Naive B cell (primary cell): ENCODE data around the gene ENDOG. TPM values are rescaled to one million over a fixed set of nuclear protein-coding genes. Genes with fewer than 3 reads are reported as not detected.
"Not testable (repeated sequence)": the region's sequence is repeated elsewhere in the genome, so short reads cannot be mapped to it uniquely, and the experiment has no call there.

Experiments
- ATAC-seq, 2 donors: fragments of 150-1000 bp; cut with Tn5 transposase; 2 replicates each; pipeline ENCODE4 v1.10.0; 2021; ENCODE audit warnings: low read depth in 2 of 2, mild to moderate bottlenecking in 2 of 2, moderate library complexity in 2 of 2
- DNase-seq: peaks from one replicate; pipeline ENCODE4 v3.0.0; 2022
- H3K27ac Mint-ChIP-seq, 6 donors: one replicate each; pipeline ENCODE4 v1.8.0; 2020 to 2022; ENCODE audit warnings: mild to moderate bottlenecking in 6 of 6, mixed read lengths in 6 of 6, moderate library complexity in 5 of 6, inconsistent platforms in 2 of 6
- H3K27me3 Mint-ChIP-seq, 3 donors: one replicate each; pipeline ENCODE4 v1.8.0; 2021 to 2022; ENCODE audit warnings: mixed read lengths in 3 of 3, mild to moderate bottlenecking in 1 of 3
- H3K36me3 Mint-ChIP-seq, 2 donors: one replicate each; pipeline ENCODE4 v1.8.0; 2020 to 2022; ENCODE audit warnings: mixed read lengths in 2 of 2, inconsistent platforms in 1 of 2, mild to moderate bottlenecking in 1 of 2
- H3K4me1 Mint-ChIP-seq, 3 donors: one replicate each; pipeline ENCODE4 v1.8.0; 2020 to 2022; ENCODE audit warnings: mixed read lengths in 3 of 3, inconsistent platforms in 1 of 3, mild to moderate bottlenecking in 1 of 3, moderate library complexity in 1 of 3
- H3K4me3 Mint-ChIP-seq, 8 donors: one replicate each; pipeline ENCODE4 v1.8.0; 2020 to 2022; ENCODE audit warnings: mild to moderate bottlenecking in 8 of 8, mixed read lengths in 8 of 8, moderate library complexity in 8 of 8, inconsistent platforms in 2 of 8
- H3K9me3 Mint-ChIP-seq, 7 donors: one replicate each; pipeline ENCODE4 v1.8.0; 2020 to 2022; ENCODE audit warnings: mixed read lengths in 7 of 7, mild to moderate bottlenecking in 5 of 7, inconsistent platforms in 2 of 7, moderate library complexity in 1 of 7
- polyA plus RNA-seq, 6 donors: library from polyadenylated mRNA; unstranded; fragments of 300-500 nt; fragmentation: Illumina TruSeq; gene quantifications; one replicate each; pipeline ENCODE4 v1.2.3, GENCODE V29; 2021; ENCODE audit warnings: low read depth in 6 of 6

Gene ENDOG
- polyA plus RNA-seq, 6 donors from 2014 or later: 5.0 to 17.8 (median 14.7) TPM

DNA sequence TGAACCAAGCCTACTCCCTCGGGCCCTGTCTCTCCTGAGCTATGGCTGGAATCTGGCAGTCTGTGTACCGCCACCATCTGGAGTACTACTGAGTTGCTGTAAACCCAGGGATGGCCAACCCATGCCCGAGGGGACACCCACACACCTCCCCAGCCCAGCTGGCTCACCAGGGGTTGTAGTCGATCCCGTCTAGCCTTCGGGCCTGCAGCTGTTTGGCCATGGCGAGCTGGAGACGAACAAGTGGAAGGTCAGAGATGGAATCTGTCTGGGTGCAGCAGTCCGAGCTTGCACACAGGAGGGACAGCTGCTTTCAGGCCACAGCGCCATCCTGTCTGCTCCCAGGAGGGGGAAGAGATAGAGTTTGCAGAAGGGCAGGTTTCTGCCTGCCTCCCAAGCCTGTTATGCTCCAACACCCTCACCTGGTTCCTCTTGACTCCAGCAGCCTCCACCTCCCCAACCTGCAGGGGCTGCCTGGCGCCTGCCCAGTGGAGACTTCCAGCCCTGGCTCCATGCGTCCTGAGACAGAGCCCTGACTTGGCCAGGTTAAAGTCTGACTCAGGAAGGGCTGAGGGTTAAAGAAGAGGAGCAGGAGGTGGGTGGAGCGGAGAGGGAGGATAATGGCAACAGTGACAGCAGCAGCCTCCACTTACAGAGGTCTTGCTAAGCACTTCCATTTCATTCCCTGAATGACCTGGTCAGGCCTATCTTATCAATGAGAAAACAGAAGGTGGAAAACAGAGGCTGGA, 27.1 kb downstream of the ENDOG start:
- Mint-ChIP-seq H3K36me3 (peaks cover 5 to 11% of the 10 kb centered on the region in 2 donors), H3K9me3 (peaks cover 0 to 16% (median 5%) of the 10 kb centered on the region in 7 donors), H3K4me3 (peak overlapping the region in 1 of 8 donors; percentile 18), H3K4me1 (peaks cover 0 to 6% (median 4%) of the 10 kb centered on the region in 3 donors), H3K27ac (peak overlapping the region in 2 of 6 donors; percentile 22 to 42), H3K27me3 (no peaks in the 10 kb centered on the region)
- DNase-seq: no peak
- no peak for ATAC-seq

DNA sequence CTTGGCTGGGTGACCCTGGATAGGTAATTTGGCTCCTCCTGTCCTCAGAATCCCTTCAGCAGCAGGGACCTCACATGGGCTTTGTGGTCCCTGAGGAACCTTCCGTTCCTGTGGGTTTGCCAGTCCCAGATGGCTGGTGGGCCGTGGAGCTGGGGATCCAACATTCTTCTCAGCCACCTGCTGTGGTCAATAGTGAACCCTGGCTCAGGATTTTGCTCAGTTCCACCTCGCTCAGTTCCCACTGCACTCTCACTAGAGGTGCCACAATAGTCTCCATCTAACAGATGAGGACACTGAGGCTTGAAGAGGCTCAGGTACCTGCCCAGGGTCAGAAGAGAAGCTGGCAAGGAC, 28.4 kb downstream of the ENDOG start:
- ATAC-seq (no peak), DNase-seq (no peak)
- H3K27me3 Mint-ChIP-seq: no peaks in the 10 kb centered on the region
- H3K4me3 Mint-ChIP-seq: no peak overlapping the region
- H3K36me3 Mint-ChIP-seq: peaks cover 18 to 24% of the 10 kb centered on the region in 2 donors
- H3K4me1 Mint-ChIP-seq: peaks cover 0 to 4% (median 4%) of the 10 kb centered on the region in 3 donors
- H3K9me3 Mint-ChIP-seq: peaks cover 4 to 29% (median 13%) of the 10 kb centered on the region in 7 donors
- no peak overlapping the region for H3K27ac Mint-ChIP-seq

DNA sequence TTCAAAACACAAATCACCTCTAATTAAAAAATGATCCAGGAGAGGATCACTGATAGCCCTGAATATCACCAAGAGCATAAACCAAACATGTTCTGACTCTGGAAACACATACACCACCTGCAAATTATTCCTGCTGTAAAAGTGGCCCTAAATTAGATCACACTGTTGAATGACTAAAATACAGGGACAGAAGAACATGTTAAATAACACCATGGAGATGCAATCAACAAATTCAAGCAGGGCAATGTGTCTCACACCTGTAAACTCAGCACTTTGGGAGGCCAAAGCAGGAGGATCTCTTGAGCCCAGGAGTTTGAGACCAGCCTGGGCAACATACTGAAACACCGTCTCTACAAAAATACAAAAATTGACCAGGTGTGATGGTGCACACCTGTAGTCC, 29.5 kb downstream of the ENDOG start:
- H3K4me1 Mint-ChIP-seq: peaks cover 0 to 4% (median 0%) of the 10 kb centered on the region in 3 donors
- ATAC-seq (no peak), DNase-seq (no peak)
- peak overlapping the region in 1 of 6 donors; percentile 7 for H3K27ac Mint-ChIP-seq
- no peaks in the 10 kb centered on the region for H3K27me3 Mint-ChIP-seq
- H3K4me3 Mint-ChIP-seq: no peak overlapping the region
- H3K36me3 Mint-ChIP-seq: peaks cover 14 to 26% of the 10 kb centered on the region in 2 donors
- H3K9me3 Mint-ChIP-seq: peaks cover 4 to 29% (median 14%) of the 10 kb centered on the region in 7 donors

DNA sequence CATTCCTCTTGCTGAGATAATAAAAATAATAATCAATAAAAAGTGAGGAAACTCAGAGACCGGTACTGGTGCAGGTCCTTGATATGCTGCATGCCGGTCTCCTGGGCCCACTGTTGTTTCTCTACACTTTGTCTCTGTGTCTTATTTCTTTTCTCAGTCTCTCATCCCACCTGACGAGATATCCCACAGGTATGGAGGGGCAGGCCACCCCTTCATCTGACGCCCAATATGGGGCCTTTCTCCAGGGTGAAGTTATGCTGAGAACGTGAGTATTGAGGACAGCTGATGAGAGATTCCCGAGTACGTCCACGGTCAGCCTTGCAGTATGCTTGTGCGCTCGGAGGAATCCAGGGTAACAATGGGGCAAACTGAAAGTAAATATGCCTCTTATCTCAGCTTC, 32.7 kb downstream of the ENDOG start:
- H3K27ac Mint-ChIP-seq, H3K4me1 Mint-ChIP-seq, ATAC-seq, H3K27me3 Mint-ChIP-seq, DNase-seq: not testable (repeated sequence)
- Mint-ChIP-seq H3K36me3 (peaks cover 14 to 26% of the 10 kb centered on the region in 2 donors), H3K9me3 (peaks cover 4 to 29% (median 14%) of the 10 kb centered on the region in 7 donors), H3K4me3 (peak overlapping the region in 1 of 8 donors; percentile 54)

DNA sequence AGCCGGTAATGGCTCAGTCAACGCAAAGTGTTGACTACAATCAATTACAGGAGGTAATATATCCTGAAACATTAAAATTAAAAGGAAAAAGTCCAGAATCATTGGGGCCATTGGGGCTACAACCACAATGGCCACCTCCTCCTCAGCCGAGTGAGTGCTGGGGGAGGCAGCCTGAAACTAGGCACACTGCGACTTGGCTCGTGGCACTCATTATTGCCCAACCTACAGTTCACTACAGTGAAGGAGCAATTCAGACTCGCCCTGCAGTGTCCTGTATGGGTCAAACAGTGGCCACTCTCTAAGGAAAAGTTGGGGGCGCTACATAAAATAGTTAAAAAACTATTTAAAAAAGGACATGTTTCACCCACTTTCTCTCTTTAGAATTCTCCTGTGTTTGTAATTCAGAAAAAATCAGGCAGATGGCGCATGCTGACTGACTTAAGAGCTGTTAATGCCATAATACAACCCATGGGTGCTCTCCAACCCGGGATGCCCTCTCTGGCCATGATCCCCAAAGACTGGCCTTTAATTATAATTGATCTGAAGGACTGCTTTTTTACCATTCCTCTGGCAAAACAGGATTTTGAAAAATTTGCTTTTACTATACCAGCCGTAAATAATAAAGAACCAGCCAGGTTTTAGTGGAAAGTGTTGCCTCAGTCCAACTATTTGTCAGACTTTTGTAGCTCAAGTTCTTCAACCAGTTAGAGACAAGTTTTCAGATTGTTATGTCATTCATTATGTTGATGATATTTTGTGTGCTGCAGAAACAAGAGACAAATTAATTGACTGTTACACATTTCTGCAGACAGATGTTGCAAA, 33.7 kb downstream of the ENDOG start:
- H3K27me3 Mint-ChIP-seq, H3K4me3 Mint-ChIP-seq, H3K4me1 Mint-ChIP-seq, ATAC-seq, H3K27ac Mint-ChIP-seq, DNase-seq: not testable (repeated sequence)
- peaks cover 14 to 26% of the 10 kb centered on the region in 2 donors for H3K36me3 Mint-ChIP-seq
- H3K9me3 Mint-ChIP-seq: peaks cover 4 to 29% (median 14%) of the 10 kb centered on the region in 7 donors

DNA sequence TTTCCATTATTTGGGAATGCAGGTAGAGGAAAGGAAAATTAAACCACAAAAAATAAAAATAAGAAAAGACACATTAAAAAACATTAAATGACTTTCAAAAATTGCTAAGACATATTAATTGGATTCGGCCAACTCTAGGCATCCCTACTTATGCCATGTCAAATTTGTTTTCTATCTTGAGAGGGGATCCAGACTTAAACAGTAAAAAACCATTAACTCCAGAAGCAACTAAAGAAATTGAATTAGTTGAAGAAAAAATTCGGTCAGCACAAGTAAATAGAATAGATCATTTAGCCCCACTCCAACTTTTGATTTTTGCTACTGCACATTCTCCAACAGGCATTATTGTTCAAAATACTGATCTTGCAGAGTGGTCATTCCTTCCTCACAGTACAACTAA, 34.3 kb downstream of the ENDOG start:
- not testable (repeated sequence) for DNase-seq, H3K4me1 Mint-ChIP-seq, ATAC-seq, H3K4me3 Mint-ChIP-seq, H3K27ac Mint-ChIP-seq, H3K27me3 Mint-ChIP-seq
- Mint-ChIP-seq H3K36me3 (peaks cover 14 to 25% of the 10 kb centered on the region in 2 donors), H3K9me3 (peaks cover 4 to 26% (median 14%) of the 10 kb centered on the region in 7 donors)

DNA sequence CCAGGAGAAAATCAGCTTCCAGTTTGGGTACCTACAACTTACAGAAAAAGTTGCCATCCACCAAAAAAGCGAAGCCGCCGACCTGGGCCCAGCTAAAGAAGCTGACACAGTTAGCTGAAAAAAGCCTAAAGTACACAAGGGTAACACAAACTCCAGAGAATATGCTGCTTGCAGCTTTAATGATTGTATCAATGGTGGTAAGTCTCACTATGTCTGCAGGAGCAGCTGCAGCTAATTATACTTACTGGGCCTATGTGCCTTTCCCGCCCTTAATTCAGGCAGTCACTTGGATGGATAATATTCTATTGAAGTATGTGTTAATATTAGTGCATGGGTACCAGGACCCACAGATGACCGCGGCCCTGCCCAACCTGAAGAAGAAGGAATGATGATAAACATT, 36.2 kb downstream of the ENDOG start:
- H3K4me3 Mint-ChIP-seq, H3K27ac Mint-ChIP-seq, ATAC-seq, H3K4me1 Mint-ChIP-seq, H3K27me3 Mint-ChIP-seq, DNase-seq: not testable (repeated sequence)
- H3K9me3 Mint-ChIP-seq: peaks cover 4 to 19% (median 12%) of the 10 kb centered on the region in 7 donors
- H3K36me3 Mint-ChIP-seq: peaks cover 14 to 17% of the 10 kb centered on the region in 2 donors

DNA sequence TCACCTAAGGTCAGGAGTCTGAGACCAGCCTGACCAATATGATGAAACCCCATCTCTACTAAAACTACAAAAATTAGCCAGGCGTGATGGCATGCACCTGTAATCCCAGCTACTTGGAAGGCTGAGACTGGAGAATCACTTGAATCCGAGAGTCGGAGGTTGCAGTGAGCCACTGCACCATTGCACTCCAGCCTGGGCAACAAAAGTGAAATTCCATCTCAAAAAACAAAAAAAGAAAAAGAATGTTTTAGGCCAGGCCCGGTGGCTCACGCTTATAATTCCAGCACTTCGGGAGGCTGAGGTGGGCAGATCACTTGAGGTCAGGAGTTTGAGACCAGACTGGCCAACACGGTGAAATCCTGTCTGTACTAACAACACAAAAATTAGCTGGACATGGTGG, 40.2 kb downstream of the ENDOG start:
- not testable (repeated sequence) for H3K36me3 Mint-ChIP-seq, DNase-seq, H3K27ac Mint-ChIP-seq, H3K9me3 Mint-ChIP-seq, H3K4me3 Mint-ChIP-seq, ATAC-seq, H3K4me1 Mint-ChIP-seq, H3K27me3 Mint-ChIP-seq

DNA sequence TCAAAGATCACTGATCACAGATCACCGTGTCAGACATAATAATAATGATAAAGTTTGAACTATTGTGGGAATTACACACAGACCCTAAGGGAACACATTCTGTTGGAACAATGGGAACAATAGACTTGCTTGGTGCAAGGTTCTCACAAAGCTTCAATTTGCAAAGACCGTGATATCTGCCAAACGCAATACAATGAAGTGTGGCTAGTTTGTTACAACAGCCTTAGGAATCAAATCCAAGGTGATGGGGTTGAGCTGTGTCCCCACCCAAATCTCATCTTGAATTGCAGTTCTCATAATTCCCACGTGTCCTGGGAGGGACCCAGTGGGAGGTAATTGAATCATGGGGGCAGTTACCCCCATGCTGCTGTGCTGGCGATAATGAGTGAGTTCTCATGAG, 42.6 kb downstream of the ENDOG start:
- peak overlapping the region in 1 of 6 donors; percentile 47 for H3K27ac Mint-ChIP-seq
- H3K27me3 Mint-ChIP-seq: no peaks in the 10 kb centered on the region
- no peaks in the 10 kb centered on the region for H3K9me3 Mint-ChIP-seq
- ATAC-seq: no peak
- DNase-seq: no peak
- H3K4me3 Mint-ChIP-seq: no peak overlapping the region
- H3K4me1 Mint-ChIP-seq: peaks cover 0 to 10% (median 6%) of the 10 kb centered on the region in 3 donors
- H3K36me3 Mint-ChIP-seq: no peaks in the 10 kb centered on the region

DNA sequence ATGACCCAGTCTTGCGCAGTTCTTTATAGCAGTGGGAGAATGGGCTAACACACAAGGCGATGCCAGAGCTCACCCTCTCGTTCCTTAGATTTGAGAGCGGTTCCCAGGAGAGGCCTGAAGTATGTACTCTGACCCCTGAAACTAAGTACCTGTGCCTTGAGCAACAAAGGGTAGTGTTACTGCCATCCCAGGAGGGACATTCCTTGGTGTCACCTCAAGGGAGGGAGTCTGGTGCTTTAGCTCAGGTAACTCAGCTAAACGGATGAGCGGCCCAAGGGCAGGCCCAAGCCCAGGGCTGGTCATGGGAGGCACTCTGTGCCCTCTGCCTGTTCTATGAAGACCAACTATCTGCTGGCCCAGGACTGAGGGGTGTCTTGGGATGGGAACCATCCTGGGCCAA, 43.2 kb downstream of the ENDOG start:
- H3K27me3 Mint-ChIP-seq: no peaks in the 10 kb centered on the region
- peaks cover 0 to 10% (median 6%) of the 10 kb centered on the region in 3 donors for H3K4me1 Mint-ChIP-seq
- H3K27ac Mint-ChIP-seq: no peak overlapping the region
- no peak for ATAC-seq
- H3K9me3 Mint-ChIP-seq: no peaks in the 10 kb centered on the region
- no peaks in the 10 kb centered on the region for H3K36me3 Mint-ChIP-seq
- DNase-seq: no peak
- H3K4me3 Mint-ChIP-seq: no peak overlapping the region

DNA sequence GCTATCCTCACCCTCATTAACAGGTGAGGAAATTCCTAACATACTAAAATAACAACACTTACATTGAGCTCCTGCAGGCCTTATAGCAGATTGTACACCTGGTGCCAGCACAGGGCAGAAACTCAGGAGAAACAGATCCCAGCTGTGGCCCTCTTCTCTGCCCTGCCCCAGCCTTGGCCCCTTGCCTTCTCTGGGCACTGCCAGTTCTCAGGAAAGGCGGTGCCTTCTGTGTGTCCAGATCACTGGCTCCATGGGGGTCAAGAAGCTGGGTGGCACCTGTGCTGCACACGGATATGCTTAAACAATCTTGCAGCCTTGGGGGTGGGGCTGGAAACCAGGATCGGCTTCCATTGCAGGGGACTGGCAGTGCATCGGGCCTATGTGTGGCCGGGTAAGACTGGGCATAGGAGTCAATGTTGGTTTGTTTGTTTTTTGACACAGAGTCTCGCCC, 44.1 kb downstream of the ENDOG start:
- Mint-ChIP-seq H3K27ac (peak overlapping the region in 1 of 6 donors; percentile 6), H3K4me1 (peaks cover 0 to 10% (median 6%) of the 10 kb centered on the region in 3 donors), H3K9me3 (no peaks in the 10 kb centered on the region), H3K27me3 (no peaks in the 10 kb centered on the region), H3K36me3 (no peaks in the 10 kb centered on the region), H3K4me3 (peak overlapping the region in 1 of 8 donors; percentile 50)
- DNase-seq (no peak), ATAC-seq (no peak)

DNA sequence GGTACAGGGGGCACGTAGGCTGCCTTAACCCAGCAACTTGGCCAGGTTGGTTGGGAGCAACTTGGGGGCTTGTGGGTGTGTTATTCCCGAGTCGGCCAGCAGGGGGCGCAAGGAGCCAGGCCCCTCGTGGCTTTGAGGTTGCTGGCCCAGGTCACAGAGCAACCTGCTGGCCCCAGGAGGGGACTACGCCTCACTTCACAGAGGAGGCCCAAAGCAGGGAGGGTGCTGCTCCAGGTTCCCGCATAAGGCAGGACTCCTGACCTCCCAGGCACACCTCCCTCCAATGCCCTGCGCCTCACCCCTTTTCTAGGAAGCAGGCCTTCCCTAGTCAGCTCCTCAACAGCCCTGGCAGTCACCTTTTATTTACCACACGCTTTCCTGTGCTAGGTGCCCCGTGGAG, 45.3 kb downstream of the ENDOG start:
- Mint-ChIP-seq H3K4me1 (peaks cover 0 to 10% (median 6%) of the 10 kb centered on the region in 3 donors), H3K27me3 (no peaks in the 10 kb centered on the region), H3K4me3 (no peak overlapping the region), H3K27ac (peak overlapping the region in 5 of 6 donors; percentile 47 to 66 (median 54)), H3K9me3 (no peaks in the 10 kb centered on the region), H3K36me3 (no peaks in the 10 kb centered on the region)
- peak; percentile 93 to 94 for ATAC-seq
- DNase-seq: peak; percentile 75

DNA sequence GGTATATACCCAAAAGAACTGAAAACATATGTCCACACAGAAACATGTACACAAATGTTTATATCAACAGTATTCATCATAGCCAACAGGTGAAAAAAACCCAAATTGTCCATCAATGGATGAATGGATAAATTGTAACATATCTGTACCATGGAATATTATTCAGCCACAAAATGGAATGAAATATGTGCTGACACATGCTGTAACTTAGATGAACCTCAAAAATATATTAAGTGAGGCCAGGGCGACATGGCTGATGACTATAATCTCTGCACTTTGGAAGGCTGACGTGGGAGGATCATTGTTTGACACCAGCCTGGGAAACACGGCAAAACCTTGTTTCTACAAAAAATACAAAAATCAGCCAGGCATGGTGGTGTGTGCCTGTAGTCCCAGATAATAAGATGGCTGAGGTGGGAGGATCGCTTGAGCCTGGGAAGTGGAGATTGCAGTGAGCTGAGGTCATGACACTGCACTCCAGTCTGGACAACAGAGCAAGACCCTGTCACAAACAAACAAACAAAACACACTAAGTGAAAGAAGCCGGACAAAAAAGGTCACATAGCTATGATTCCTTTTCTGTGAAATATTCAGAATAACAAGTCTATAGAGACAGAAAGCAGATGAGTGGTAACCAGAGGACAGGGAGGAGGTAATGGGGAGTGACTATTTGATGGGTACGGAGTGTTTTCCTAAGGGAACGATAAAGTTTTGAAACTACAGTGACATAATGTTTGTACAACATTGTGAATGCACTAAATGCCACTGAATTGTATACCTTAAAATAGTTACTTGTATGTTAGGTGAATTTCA, 52.0 kb downstream of the ENDOG start:
- Mint-ChIP-seq H3K9me3 (no peaks in the 10 kb centered on the region), H3K4me3 (no peak overlapping the region), H3K27ac (peak overlapping the region in 1 of 6 donors; percentile 67), H3K27me3 (no peaks in the 10 kb centered on the region), H3K36me3 (no peaks in the 10 kb centered on the region), H3K4me1 (no peaks in the 10 kb centered on the region)
- DNase-seq (no peak), ATAC-seq (no peak)
